WTC11 (cell line): ENCODE measurements around the gene FER1L5. TPM values are rescaled to one million over a fixed set of nuclear protein-coding genes. Genes with fewer than 3 reads are reported as not detected.

Experiments
- ATAC-seq: fragments of 200-7000 bp; cut with Tn5 transposase; 2 replicates; pipeline ENCODE4 v1.10.0; 2021; ENCODE audit warnings: mild to moderate bottlenecking, moderate library complexity
- CTCF ChIA-PET: fragments of 300-600 bp; sonication (Branson Sonifier 250); formaldehyde crosslinking; loops from one replicate; lab custom pipeline; 2021; ENCODE audit warnings: antibody characterized with exemption; lab: Charles Lee
- POLR2A ChIA-PET: fragments of 350-600 bp; sonication (Branson Sonifier 250); formaldehyde crosslinking; loops from one replicate; lab custom pipeline; 2021; ENCODE audit warnings: antibody characterized with exemption; lab: Charles Lee
- DNase-seq: peaks from one replicate; pipeline ENCODE4 v3.0.0; 2021; ENCODE audit warnings: low spot score
- H3K27ac Mint-ChIP-seq: 2 replicates; pipeline ENCODE4 v1.8.0; 2021; ENCODE audit warnings: mixed read lengths
- H3K27me3 Mint-ChIP-seq: 2 replicates; pipeline ENCODE4 v1.8.0; 2021; ENCODE audit warnings: low read depth, mild to moderate bottlenecking, moderate library complexity, mixed read lengths
- H3K36me3 Mint-ChIP-seq: 2 replicates; pipeline ENCODE4 v1.8.0; 2021; ENCODE audit warnings: mixed read lengths
- H3K4me1 Mint-ChIP-seq: 2 replicates; pipeline ENCODE4 v1.8.0; 2022; ENCODE audit warnings: mixed read lengths
- H3K4me3 Mint-ChIP-seq: 2 replicates; pipeline ENCODE4 v1.8.0; 2021; ENCODE audit warnings: mild to moderate bottlenecking, moderate library complexity, mixed read lengths
- H3K9me3 Mint-ChIP-seq: 2 replicates; pipeline ENCODE4 v1.8.0; 2021; ENCODE audit warnings: mixed read lengths
- AFF4 ChIP-seq: sonication (generic); formaldehyde crosslinking; IDR thresholded peaks from 2 replicates; pipeline ENCODE4 v1.8.1; 2023; ENCODE audit warnings: mild to moderate bottlenecking, missing genetic modification reagents, borderline replicate concordance
- ARID4B ChIP-seq: sonication (generic); formaldehyde crosslinking; IDR thresholded peaks from 2 replicates; pipeline ENCODE4 v1.8.0; 2023; ENCODE audit warnings: missing genetic modification reagents, mild to moderate bottlenecking, borderline replicate concordance
- E2F1 ChIP-seq: sonication (generic); formaldehyde crosslinking; IDR thresholded peaks from 2 replicates; pipeline ENCODE4 v1.8.0; 2022; ENCODE audit warnings: mild to moderate bottlenecking, missing genetic modification reagents
- ELF4 ChIP-seq: sonication (generic); formaldehyde crosslinking; IDR thresholded peaks from 2 replicates; pipeline ENCODE4 v1.8.1; 2022; ENCODE audit warnings: low read depth, mild to moderate bottlenecking, moderate library complexity, missing genetic modification reagents
- GRHL2 ChIP-seq: fragments of 250-450 bp; sonication (Bioruptor Pico); IDR thresholded peaks from 2 replicates; pipeline ENCODE4 v1.8.0; 2022; ENCODE audit warnings: mild to moderate bottlenecking, moderate library complexity; ENCODE audit not compliant: insufficient replicate concordance, severe bottlenecking
- KAT7 ChIP-seq: sonication (generic); formaldehyde crosslinking; IDR thresholded peaks from 2 replicates; pipeline ENCODE4 v1.8.1; 2023; ENCODE audit warnings: missing genetic modification reagents, mild to moderate bottlenecking, borderline replicate concordance
- MXD4 ChIP-seq: fragments of 250-450 bp; sonication (Bioruptor Pico); IDR thresholded peaks from 2 replicates; pipeline ENCODE4 v1.8.0; 2021; ENCODE audit warnings: mild to moderate bottlenecking, moderate library complexity, borderline replicate concordance
- NR3C1 ChIP-seq: sonication (generic); formaldehyde crosslinking; conservative IDR thresholded peaks from 2 replicates; pipeline ENCODE4 v1.8.1; 2023; ENCODE audit warnings: low read depth, mild to moderate bottlenecking, missing genetic modification reagents
- OVOL2 ChIP-seq: fragments of 250-450 bp; sonication (Bioruptor Pico); IDR thresholded peaks from 2 replicates; pipeline ENCODE4 v1.9.0; 2021; ENCODE audit warnings: mild to moderate bottlenecking, borderline replicate concordance
- SMAD3 ChIP-seq: sonication (generic); formaldehyde crosslinking; IDR thresholded peaks from 2 replicates; pipeline ENCODE4 v1.8.0; 2022; ENCODE audit warnings: missing genetic modification reagents, mild to moderate bottlenecking, borderline replicate concordance
- TEAD1 ChIP-seq: sonication (generic); formaldehyde crosslinking; IDR thresholded peaks from 2 replicates; pipeline ENCODE4 v1.8.0; 2022; ENCODE audit warnings: mild to moderate bottlenecking, missing genetic modification reagents
- ZNF138 ChIP-seq: sonication (generic); formaldehyde crosslinking; conservative IDR thresholded peaks from 2 replicates; pipeline ENCODE4 v1.8.1; 2022; ENCODE audit warnings: mild to moderate bottlenecking, moderate library complexity, missing genetic modification reagents
- ZNF219 ChIP-seq: sonication (generic); formaldehyde crosslinking; IDR thresholded peaks from 2 replicates; pipeline ENCODE4 v1.8.0; 2023; ENCODE audit warnings: missing genetic modification reagents, mild to moderate bottlenecking, borderline replicate concordance
- ZSCAN18 ChIP-seq: fragments of 250-450 bp; sonication (Bioruptor Pico); IDR thresholded peaks from 2 replicates; pipeline ENCODE4 v2.1.2; 2022; ENCODE audit warnings: mild to moderate bottlenecking, moderate library complexity
- total RNA-seq: library from RNA; stranded (reverse); gene quantifications from 3 replicates; pipeline ENCODE4 v1.2.3, GENCODE V29; 2021
- TF ChIP-seq, protein P1 (sequence below): sonication (generic); formaldehyde crosslinking; IDR thresholded peaks from 2 replicates; pipeline ENCODE4 v1.8.0; 2022; ENCODE audit warnings: mild to moderate bottlenecking, missing genetic modification reagents
- TF ChIP-seq, protein P2 (sequence below): sonication (generic); formaldehyde crosslinking; IDR thresholded peaks from 2 replicates; pipeline ENCODE4 v1.8.0; 2022; ENCODE audit warnings: mild to moderate bottlenecking, missing genetic modification reagents

The FER1L5 gene
- total RNA-seq, 1 experiment from 2014 or later, result 1.4 TPM

GRCh38 chr2:96697476-96697875, 54.9 kb downstream of the FER1L5 start:
- TF ChIP-seq TEAD1, result no peak
- TF ChIP-seq OVOL2 (CRISPR knock-in tag), result no peak
- TF ChIP-seq ZNF138 (CRISPR knock-in tag), result no peak
- TF ChIP-seq ELF4 (CRISPR knock-in tag), result no peak
- TF ChIP-seq AFF4 (CRISPR knock-in tag), result no peak
- no peak for TF ChIP-seq E2F1 (CRISPR knock-in tag)
- no peak for TF ChIP-seq MXD4
- no peak for TF ChIP-seq ZNF219
- no peak for TF ChIP-seq ZSCAN18 (CRISPR knock-in tag)
- TF ChIP-seq, protein P1, sequence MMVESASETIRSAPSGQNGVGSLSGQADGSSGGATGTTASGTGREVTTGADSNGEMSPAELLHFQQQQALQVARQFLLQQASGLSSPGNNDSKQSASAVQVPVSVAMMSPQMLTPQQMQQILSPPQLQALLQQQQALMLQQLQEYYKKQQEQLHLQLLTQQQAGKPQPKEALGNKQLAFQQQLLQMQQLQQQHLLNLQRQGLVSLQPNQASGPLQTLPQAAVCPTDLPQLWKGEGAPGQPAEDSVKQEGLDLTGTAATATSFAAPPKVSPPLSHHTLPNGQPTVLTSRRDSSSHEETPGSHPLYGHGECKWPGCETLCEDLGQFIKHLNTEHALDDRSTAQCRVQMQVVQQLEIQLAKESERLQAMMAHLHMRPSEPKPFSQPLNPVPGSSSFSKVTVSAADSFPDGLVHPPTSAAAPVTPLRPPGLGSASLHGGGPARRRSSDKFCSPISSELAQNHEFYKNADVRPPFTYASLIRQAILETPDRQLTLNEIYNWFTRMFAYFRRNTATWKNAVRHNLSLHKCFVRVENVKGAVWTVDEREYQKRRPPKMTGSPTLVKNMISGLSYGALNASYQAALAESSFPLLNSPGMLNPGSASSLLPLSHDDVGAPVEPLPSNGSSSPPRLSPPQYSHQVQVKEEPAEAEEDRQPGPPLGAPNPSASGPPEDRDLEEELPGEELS (CRISPR knock-in tag), result no peak
- TF ChIP-seq, protein P2, sequence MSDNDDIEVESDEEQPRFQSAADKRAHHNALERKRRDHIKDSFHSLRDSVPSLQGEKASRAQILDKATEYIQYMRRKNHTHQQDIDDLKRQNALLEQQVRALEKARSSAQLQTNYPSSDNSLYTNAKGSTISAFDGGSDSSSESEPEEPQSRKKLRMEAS, result no peak
- TF ChIP-seq SMAD3 (CRISPR knock-in tag), result no peak
- TF ChIP-seq ARID4B (CRISPR knock-in tag), result no peak
- TF ChIP-seq KAT7, result no peak
- TF ChIP-seq NR3C1, result no peak
- TF ChIP-seq GRHL2 (CRISPR knock-in tag), result no peak
- TF ChIP-seq, all 79 proteins: peak for 0
- H3K4me1 Mint-ChIP-seq, result no peaks in the 10 kb centered on the region
- POLR2A ChIA-PET, result no interaction called here
- ATAC-seq, result no peak
- CTCF ChIA-PET, result no interaction called here
- no peak for DNase-seq
- no peak overlapping the region for H3K27ac Mint-ChIP-seq
- no peaks in the 10 kb centered on the region for H3K36me3 Mint-ChIP-seq
- H3K9me3 Mint-ChIP-seq, result no peaks in the 10 kb centered on the region
- H3K27me3 Mint-ChIP-seq, result no peaks in the 10 kb centered on the region
- no peak overlapping the region for H3K4me3 Mint-ChIP-seq
